Measurements from ENCODE around the gene CRIM1. TPM values are rescaled to one million over a fixed set of nuclear protein-coding genes. Genes with fewer than 3 reads are reported as not detected.

CRIM1 gene
- total RNA-seq, 1 experiment from 2014 or later = 1.0 TPM

GRCh38 chr2:36509075-36509474, 153.5 kb downstream of the CRIM1 start:
- in situ Hi-C loops (cut with HindIII; ENCODE audit: low pct_unique_long_range_greater_than_20kb, low sequenced_read_pairs) = no loop called here
- no peak for DNase-seq (ENCODE audit: low read depth, low spot score)

DNA sequence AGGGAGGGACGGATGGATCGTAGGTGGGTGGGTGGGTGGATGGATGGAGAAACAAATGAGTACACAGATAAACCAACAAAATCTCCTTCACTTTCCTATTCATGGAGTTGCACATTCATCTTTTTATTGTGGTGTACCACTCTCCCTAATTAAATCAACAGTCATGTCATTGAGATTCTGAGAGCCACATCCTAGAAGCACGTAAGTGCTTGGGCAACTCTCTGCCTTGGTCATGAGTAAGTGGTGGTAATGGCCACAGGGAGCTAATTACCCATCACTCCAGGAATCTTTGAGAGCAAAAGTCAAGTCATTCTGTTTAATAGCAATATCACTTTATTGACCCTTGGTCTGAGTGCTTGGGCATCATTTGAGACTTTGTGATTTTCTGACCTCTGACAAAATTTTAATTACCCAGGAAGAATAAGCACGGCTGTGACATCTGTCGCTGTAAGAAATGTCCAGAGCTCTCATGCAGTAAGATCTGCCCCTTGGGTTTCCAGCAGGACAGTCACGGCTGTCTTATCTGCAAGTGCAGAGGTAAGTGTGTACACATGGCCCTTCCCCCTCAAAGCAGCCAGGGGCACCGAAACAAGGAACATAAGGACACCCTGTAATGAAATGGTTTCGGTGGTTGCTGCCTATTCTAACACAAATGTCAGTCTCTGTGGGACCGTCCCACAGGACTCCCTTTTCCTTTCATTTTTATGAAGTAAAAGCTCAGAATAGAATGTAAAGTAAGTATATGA, 156.5 kb downstream of the CRIM1 start:
- DNase-seq (ENCODE audit: low read depth, low spot score) = no peak
- in situ Hi-C loops (cut with HindIII; ENCODE audit: low pct_unique_long_range_greater_than_20kb, low sequenced_read_pairs) = no loop called here

- in situ Hi-C loops (cut with HindIII; ENCODE audit: low pct_unique_long_range_greater_than_20kb, low sequenced_read_pairs) = no loop called here
- peak; percentile 41 for DNase-seq (ENCODE audit: low read depth, low spot score)
Measured at GRCh38 chr2:36512705-36513104, 157.1 kb downstream of the CRIM1 start.

DNA sequence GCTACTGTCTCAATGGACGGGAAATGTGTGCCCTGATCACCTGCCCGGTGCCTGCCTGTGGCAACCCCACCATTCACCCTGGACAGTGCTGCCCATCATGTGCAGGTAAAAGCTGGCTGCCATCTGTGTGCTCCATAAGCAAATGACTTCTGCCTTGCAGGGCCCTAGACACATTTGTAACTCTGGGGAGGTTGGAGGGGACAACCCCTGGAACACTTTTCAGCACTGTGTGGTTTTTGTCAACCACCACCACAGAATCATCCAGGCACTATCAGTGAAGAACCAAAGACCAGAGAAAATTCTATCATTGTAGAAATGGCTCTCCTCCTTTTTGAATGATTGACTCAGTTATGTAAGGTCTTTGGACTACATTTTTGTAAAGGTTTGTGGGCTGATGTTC, 158.1 kb downstream of the CRIM1 start:
- no peak for DNase-seq (ENCODE audit: low read depth, low spot score)
- in situ Hi-C loops (cut with HindIII; ENCODE audit: low pct_unique_long_range_greater_than_20kb, low sequenced_read_pairs) = no loop called here

DNA sequence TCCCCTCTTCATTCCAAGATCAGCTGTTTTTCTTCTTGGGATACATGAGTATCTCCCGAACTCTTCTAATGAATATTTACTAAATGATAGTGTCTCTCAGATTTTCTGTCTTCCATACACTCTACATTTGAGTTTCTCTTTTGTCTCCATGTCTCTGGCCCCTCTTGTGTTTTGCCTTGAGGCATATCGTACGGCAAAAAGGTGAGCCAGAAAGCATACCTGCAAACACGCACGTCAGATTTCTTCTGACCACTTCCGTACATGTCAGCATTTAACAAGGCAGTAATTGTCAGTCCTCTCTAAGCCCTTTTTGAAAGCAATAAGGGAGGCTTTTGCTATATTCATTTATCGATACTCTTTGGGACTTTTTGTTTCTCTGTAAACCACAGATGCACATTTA, 160.0 kb downstream of the CRIM1 start:
- in situ Hi-C loops (cut with HindIII; ENCODE audit: low pct_unique_long_range_greater_than_20kb, low sequenced_read_pairs) = no loop called here
- no peak for DNase-seq (ENCODE audit: low read depth, low spot score)

DNA sequence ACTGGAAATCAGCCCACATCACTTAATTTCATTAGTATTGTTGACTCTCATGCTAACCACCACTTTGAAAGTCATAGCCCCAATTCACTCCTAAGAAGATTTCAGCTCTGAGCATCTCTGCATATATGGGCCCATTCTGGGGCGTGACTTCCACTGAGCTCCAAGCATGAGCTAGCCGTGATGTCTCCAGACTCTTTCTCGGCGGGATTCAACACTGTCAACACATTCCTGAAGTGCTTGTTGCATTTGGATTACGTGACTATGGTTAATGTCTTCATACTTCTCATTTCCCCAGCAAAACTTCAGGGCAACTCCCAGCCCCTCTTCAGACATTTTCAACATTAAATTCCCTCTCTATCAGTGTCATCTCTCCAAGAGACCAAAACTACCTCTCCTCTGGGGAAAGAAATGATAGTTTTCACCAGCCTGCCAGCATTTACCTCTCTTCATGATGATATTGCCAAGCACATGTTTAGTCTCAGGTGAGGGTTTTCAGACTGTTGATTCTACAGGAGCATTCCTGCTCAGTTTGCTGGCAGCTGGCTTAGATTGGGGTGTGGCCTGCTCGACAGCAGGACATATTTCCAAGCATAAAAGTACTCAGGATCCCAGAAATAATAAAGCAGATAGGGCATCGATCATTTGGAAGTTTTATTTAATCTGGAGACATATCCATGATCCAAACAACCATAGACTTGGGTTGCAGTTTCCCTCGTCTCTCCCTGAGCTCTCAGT, 160.7 kb downstream of the CRIM1 start:
- DNase-seq (ENCODE audit: low read depth, low spot score) = no peak
- in situ Hi-C loops (cut with HindIII; ENCODE audit: low pct_unique_long_range_greater_than_20kb, low sequenced_read_pairs) = no loop called here

- in situ Hi-C loops (cut with HindIII; ENCODE audit: low pct_unique_long_range_greater_than_20kb, low sequenced_read_pairs) = no loop called here
- no peak for DNase-seq (ENCODE audit: low read depth, low spot score)
Measured at GRCh38 chr2:36520431-36520830, 164.9 kb downstream of the CRIM1 start.

GRCh38 chr2:36523153-36523552, 167.6 kb downstream of the CRIM1 start:
- in situ Hi-C loops (cut with HindIII; ENCODE audit: low pct_unique_long_range_greater_than_20kb, low sequenced_read_pairs) = no loop called here
- no peak for DNase-seq (ENCODE audit: low read depth, low spot score)

- in situ Hi-C loops (cut with HindIII; ENCODE audit: low pct_unique_long_range_greater_than_20kb, low sequenced_read_pairs) = no loop called here
Measured at GRCh38 chr2:36525245-36525644, 169.7 kb downstream of the CRIM1 start.

DNA sequence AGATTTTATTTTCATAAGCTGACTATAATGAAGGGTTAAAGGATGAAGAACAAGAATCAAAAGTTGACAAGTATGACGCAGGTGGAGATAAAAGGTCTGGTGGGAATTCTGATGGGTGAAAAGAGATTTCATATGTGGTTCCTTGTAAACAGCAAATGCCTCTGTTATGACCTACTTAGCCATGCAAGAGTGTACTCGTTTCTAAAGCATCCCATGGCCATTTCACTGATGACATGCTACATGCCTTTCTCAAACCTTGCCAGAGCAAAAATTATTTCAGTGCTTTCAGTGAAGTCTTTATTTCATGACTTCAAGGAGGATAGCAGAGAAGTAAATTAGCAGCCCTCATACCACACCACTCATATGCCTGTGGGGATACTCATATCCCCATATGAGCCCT, 170.6 kb downstream of the CRIM1 start:
- in situ Hi-C loops (cut with HindIII; ENCODE audit: low pct_unique_long_range_greater_than_20kb, low sequenced_read_pairs) = no loop called here

More at GRCh38 chr2:36525245-36525644, 169.7 kb downstream of the CRIM1 start:
- DNase-seq (ENCODE audit: low read depth, low spot score) = no peak

DNA sequence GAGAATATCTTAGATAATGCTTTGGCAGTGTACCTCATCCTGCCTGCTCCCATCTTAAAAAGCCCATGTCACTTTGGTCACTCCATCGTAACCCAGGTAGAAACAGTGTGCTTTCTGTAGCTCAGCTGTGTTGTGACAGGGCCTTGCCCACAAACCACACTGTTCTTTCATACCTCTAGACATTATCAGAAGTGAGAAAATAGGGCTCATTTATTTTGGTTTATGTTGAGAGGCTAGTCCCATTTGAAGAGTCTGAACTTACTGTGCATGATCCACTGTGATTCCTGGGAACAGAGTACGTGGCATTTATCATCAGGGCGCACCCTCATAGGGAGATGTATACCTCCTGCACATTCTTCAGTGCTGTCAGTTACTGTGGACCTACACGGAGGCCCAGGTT, 172.7 kb downstream of the CRIM1 start:
- DNase-seq (ENCODE audit: low read depth, low spot score) = no peak
- in situ Hi-C loops (cut with HindIII; ENCODE audit: low pct_unique_long_range_greater_than_20kb, low sequenced_read_pairs) = no loop called here

More for the DNA sequence above, 170.6 kb downstream of the CRIM1 start:
- DNase-seq (ENCODE audit: low read depth, low spot score) = no peak

GRCh38 chr2:36528766-36529392, 173.3 kb downstream of the CRIM1 start:
- in situ Hi-C loops (cut with HindIII; ENCODE audit: low pct_unique_long_range_greater_than_20kb, low sequenced_read_pairs) = no loop called here
- DNase-seq (ENCODE audit: low read depth, low spot score) = no peak

DNA sequence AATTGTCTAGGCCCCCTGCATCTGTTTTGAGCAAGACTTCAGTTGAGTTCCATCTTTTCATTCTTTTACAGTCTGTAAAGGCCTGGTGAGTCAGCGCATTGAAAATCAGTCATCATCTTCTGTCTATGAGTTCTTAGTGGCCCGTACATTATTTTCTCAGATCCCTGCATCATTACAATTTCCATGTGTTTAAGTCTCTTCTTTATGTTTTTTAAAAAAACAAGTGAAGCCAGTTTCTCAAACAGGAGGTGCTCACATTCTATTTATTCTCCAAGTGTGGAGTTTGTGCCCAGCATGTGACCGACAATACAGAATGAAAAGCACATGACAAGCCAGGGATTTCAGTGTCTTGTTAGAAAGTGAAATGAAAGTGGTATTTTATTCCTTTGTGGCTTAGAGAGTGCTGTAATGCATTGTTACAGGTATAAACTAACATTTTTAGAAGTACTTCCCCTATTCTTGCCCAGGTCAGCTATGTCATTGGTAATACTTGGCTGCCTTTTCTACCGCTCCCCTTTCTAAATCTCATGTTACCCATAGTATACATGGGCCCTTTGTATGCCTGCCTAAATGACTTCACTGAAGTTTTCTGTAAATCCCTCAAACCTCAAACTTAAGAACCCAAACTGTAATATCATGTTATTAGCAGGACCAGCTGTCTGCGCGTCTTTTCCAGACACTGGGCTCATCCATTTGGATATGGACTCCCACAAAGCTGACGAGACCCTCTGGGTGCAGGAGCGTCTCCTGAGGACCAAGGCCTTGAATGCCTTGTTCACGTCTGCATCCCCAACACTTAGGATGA, 174.8 kb downstream of the CRIM1 start:
- DNase-seq (ENCODE audit: low read depth, low spot score) = no peak
- in situ Hi-C loops (cut with HindIII; ENCODE audit: low pct_unique_long_range_greater_than_20kb, low sequenced_read_pairs) = no loop called here

DNA sequence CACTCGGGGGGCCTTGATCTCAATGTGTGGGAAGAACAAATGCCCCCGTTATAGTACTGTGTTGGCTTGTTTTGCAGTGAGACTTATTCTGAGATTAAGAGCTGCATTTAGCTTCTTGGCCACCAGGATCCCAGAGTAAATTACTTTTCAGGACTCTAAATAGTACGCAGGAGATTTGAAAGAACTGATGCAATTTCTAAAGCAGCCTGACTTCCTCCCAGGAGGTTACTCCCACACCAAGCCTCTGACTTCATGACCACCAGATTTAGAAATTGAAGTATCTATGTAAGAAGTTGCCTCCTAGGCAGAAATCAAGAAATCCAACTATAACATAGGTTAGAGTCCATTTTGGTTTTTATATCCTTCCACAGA, 175.4 kb downstream of the CRIM1 start:
- DNase-seq (ENCODE audit: low read depth, low spot score) = peak; percentile 26
- in situ Hi-C loops (cut with HindIII; ENCODE audit: low pct_unique_long_range_greater_than_20kb, low sequenced_read_pairs) = no loop called here

- in situ Hi-C loops (cut with HindIII; ENCODE audit: low pct_unique_long_range_greater_than_20kb, low sequenced_read_pairs) = no loop called here
Measured at GRCh38 chr2:36534275-36534799, 178.8 kb downstream of the CRIM1 start.

GRCh38 chr2:36535099-36535498, 179.5 kb downstream of the CRIM1 start:
- no peak for DNase-seq (ENCODE audit: low read depth, low spot score)
- in situ Hi-C loops (cut with HindIII; ENCODE audit: low pct_unique_long_range_greater_than_20kb, low sequenced_read_pairs) = no loop called here

More at GRCh38 chr2:36534275-36534799, 178.8 kb downstream of the CRIM1 start:
- no peak for DNase-seq (ENCODE audit: low read depth, low spot score)

- no peak for DNase-seq (ENCODE audit: low read depth, low spot score)
- in situ Hi-C loops (cut with HindIII; ENCODE audit: low pct_unique_long_range_greater_than_20kb, low sequenced_read_pairs) = no loop called here
Measured at GRCh38 chr2:36536776-36537175, 181.2 kb downstream of the CRIM1 start.

DNA sequence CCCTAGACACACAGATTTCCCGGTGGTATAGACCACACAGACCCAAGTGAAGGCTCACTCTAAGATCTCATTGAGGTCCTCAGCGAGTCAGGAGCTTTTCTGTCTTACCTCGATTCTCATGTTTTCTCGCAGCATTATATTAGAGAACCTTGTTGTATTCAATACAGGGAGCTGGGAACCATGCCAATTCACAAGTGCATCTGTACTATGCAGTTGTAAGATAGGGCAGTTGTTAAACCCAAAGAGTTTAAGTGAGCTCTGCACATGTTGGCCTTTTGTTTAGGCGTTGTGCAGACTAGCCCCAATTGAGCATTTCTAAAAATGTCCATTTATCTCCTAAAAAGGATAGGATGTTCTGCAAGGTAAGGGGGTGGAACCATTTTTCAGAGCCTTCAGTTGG, 182.8 kb downstream of the CRIM1 start:
- in situ Hi-C loops (cut with HindIII; ENCODE audit: low pct_unique_long_range_greater_than_20kb, low sequenced_read_pairs) = no loop called here
- no peak for DNase-seq (ENCODE audit: low read depth, low spot score)
